NCI-H1417 (cell line): Measurements from ENCODE around the gene PTPN11.
"Not testable (repeated sequence)": the region's sequence is repeated elsewhere in the genome, so short reads cannot be mapped to it uniquely, and the experiment has no call there.

ENCODE experiments used
- DNase-seq, 3 experiments: peaks; one replicate each; lab custom pipeline; 2025; lab: John Stamatoyannopoulos, UW

The PTPN11 gene

DNA sequence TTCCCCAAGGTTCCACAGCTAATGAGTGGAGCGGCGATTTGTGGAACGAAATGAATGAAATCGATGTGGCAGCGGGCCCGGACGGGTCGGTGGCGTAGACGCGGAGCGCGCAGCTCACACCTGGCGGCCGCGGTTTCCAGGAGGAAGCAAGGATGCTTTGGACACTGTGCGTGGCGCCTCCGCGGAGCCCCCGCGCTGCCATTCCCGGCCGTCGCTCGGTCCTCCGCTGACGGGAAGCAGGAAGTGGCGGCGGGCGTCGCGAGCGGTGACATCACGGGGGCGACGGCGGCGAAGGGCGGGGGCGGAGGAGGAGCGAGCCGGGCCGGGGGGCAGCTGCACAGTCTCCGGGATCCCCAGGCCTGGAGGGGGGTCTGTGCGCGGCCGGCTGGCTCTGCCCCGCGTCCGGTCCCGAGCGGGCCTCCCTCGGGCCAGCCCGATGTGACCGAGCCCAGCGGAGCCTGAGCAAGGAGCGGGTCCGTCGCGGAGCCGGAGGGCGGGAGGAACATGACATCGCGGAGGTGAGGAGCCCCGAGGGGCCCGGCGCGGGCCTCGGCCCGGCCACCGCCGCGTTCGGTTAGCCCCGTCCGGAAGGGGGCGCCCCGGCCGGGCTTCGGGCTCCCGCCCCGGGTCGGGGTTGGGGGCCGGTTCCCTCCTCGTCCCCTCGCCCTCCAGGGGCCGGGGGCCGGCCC, at the start of gene PTPN11:
TSS of gene PTPN11 (plus strand) at position 340 of the 689 bp plus-strand sequence. CDS start at position 505, 165 bp downstream.
- peak; percentile 85 to 92 (median 91) for DNase-seq

- DNase-seq = no peak
These were observed 48.5 kb upstream of the PTPN11 start for GRCh38 chr12:112370199-112370598.

DNA sequence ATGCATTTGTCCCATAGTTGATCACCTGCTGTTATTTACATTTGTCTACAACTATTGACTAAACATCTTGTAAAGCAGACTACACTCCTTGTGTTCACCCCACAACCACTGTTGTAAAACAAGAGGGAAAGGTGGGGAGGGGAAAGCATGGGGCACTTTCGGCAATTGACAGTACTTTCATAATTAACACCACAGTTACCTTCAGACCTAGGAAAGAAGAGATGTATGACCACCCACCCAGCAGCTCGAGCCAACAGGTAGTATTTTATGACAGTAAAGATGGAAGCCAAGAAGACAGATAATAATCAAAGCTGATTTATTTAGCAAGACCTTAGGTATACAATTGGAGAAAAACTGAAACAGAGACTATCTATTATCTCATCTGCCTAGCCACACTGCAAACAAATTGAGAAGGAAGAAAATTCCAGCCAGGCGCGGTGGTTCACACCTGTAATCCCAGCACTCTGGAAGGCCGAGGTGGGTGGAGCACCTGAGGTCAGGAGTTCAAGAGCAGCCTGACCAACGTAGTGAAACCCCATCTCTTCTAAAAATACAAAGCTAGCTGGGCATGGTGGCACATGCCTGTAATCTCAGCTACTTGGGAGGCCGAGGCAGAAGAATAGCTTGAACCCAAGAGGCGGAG, 47.8 kb upstream of the PTPN11 start:
- DNase-seq = peak in 1 of 3 experiments; percentile 33

GRCh38 chr12:112374166-112374740, 44.5 kb upstream of the PTPN11 start:
- no peak for DNase-seq

- peak in 1 of 3 experiments; percentile 27 for DNase-seq
These were observed 43.6 kb upstream of the PTPN11 start for GRCh38 chr12:112375105-112375504.

- peak in 2 of 3 experiments; percentile 75 to 80 for DNase-seq
These were observed 37.9 kb upstream of the PTPN11 start for GRCh38 chr12:112380663-112381405.

GRCh38 chr12:112381406-112381882, 37.3 kb upstream of the PTPN11 start:
- DNase-seq = peak in 2 of 3 experiments; percentile 69 to 81

- peak; percentile 95 to 97 (median 97) for DNase-seq
These were observed 36.6 kb upstream of the PTPN11 start, which contains the start of gene HECTD4 for GRCh38 chr12:112381883-112382796. HECTD4 (minus strand) TSS chr12:112382431; CDS start chr12:112382128, 303 bp downstream.

GRCh38 chr12:112382866-112383265, 35.9 kb upstream of the PTPN11 start:
- DNase-seq = no peak

- no peak for DNase-seq
These were observed 32.0 kb upstream of the PTPN11 start for GRCh38 chr12:112386726-112387125.

- DNase-seq = no peak
These were observed 29.5 kb upstream of the PTPN11 start for GRCh38 chr12:112389228-112389627.

- not testable (repeated sequence) for DNase-seq
These were observed 28.7 kb upstream of the PTPN11 start for GRCh38 chr12:112389922-112390654.

DNA sequence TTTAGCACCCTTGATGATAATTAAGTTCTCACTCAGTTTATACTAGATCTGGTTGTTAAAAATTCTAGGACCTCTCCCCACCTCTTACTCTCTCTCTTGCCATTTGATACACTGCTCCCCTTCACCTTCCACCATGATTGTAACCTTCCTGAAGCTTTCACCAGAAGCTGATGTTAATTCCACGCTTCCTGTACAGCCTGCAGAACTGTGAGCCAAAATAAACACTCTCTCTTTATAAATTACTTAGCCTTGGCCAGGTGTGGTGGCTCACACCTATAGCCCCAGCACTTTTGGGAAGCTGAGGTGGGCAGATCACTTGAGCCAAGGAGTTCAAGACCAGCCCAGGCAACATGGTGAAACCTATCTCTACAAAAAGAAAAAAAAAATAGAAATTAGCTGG, 25.4 kb upstream of the PTPN11 start:
- no peak for DNase-seq

- no peak for DNase-seq
These were observed 17.7 kb upstream of the PTPN11 start for GRCh38 chr12:112401054-112401453.

- peak in 1 of 3 experiments; percentile 12 for DNase-seq
These were observed 16.7 kb upstream of the PTPN11 start for GRCh38 chr12:112401903-112402498.

- DNase-seq = no peak
These were observed 11.9 kb upstream of the PTPN11 start for GRCh38 chr12:112406519-112407488.

GRCh38 chr12:112407683-112408082, 11.1 kb upstream of the PTPN11 start:
- DNase-seq = not testable (repeated sequence)

- no peak for DNase-seq
These were observed 10.1 kb upstream of the PTPN11 start for GRCh38 chr12:112408621-112409020.
